ENCODE measurements around the gene BCL2L13. TPM values are rescaled to one million over a fixed set of nuclear protein-coding genes. Genes with fewer than 3 reads are reported as not detected.

BCL2L13 gene
- 27.2 TPM for polyA plus RNA-seq (2013, experiment 1 of 2)
- polyA plus RNA-seq (2013, experiment 2 of 2), result 30.8 TPM

- H3K36me3 ChIP-seq (ENCODE audit: insufficient read depth, low read length), result peaks cover 9% of the 10 kb centered on the region; the same call in 1 of the 2 replicates
- H3K9ac ChIP-seq (ENCODE audit: low read depth, low read length), result peak within 1 kb of the TSS; percentile 96
- peaks cover 7% of the 10 kb centered on the region; the same call in 1 of the 2 replicates for H3K4me1 ChIP-seq (ENCODE audit: insufficient read depth, low read length)
- H3K9me3 ChIP-seq (ENCODE audit: insufficient read depth, low read depth, low read length), result no peaks in the 10 kb centered on the region
- H3K27me3 ChIP-seq (ENCODE audit: insufficient read depth, low read length), result no peaks in the 10 kb centered on the region
- WGBS, result under 1% methylated on average over 70 of the region's 70 CpGs
- peak within 1 kb of the TSS; percentile 95 for H3K27ac ChIP-seq (ENCODE audit: low read depth, low read length)
- H3K4me3 ChIP-seq (ENCODE audit: low read length), result peak within 1 kb of the TSS; percentile 91
Observed at GRCh38 chr22:17638432-17639246, at the start of gene BCL2L13. TSS of gene BCL2L13 (plus strand) at chr22:17638757. CDS start at chr22:17655712, 16,955 bp downstream.

GRCh38 chr22:17589810-17590375 is 48.7 kb upstream of the BCL2L13 start:
- H3K9ac ChIP-seq (ENCODE audit: low read depth, low read length), result no peak overlapping the region
- H3K27ac ChIP-seq (ENCODE audit: low read depth, low read length), result no peak overlapping the region
- WGBS, result 97% methylated on average over 10 of the region's 10 CpGs
- H3K36me3 ChIP-seq (ENCODE audit: insufficient read depth, low read length), result peaks cover 49% of the 10 kb centered on the region
- H3K4me1 ChIP-seq (ENCODE audit: insufficient read depth, low read length), result no peaks in the 10 kb centered on the region
- no peaks in the 10 kb centered on the region for H3K9me3 ChIP-seq (ENCODE audit: insufficient read depth, low read depth, low read length)
- no peak overlapping the region for H3K4me3 ChIP-seq (ENCODE audit: low read length)
- H3K27me3 ChIP-seq (ENCODE audit: insufficient read depth, low read length), result no peaks in the 10 kb centered on the region

- Histone ChIP-seq H3K4me1 (ENCODE audit: insufficient read depth, low read length) (no peaks in the 10 kb centered on the region), H3K27ac (ENCODE audit: low read depth, low read length) (no peak overlapping the region), H3K27me3 (ENCODE audit: insufficient read depth, low read length) (no peaks in the 10 kb centered on the region), H3K4me3 (ENCODE audit: low read length) (no peak overlapping the region), H3K36me3 (ENCODE audit: insufficient read depth, low read length) (peaks cover 55% of the 10 kb centered on the region), H3K9ac (ENCODE audit: low read depth, low read length) (no peak overlapping the region), H3K9me3 (ENCODE audit: insufficient read depth, low read depth, low read length) (no peaks in the 10 kb centered on the region)
- WGBS, result 93% methylated on average over 5 of the region's 5 CpGs
Observed at GRCh38 chr22:17590586-17590985, 48.0 kb upstream of the BCL2L13 start.

- H3K4me1 ChIP-seq (ENCODE audit: insufficient read depth, low read length), result no peaks in the 10 kb centered on the region
- no peaks in the 10 kb centered on the region for H3K9me3 ChIP-seq (ENCODE audit: insufficient read depth, low read depth, low read length)
- H3K4me3 ChIP-seq (ENCODE audit: low read length), result no peak overlapping the region
- no peaks in the 10 kb centered on the region for H3K27me3 ChIP-seq (ENCODE audit: insufficient read depth, low read length)
- no peak overlapping the region for H3K9ac ChIP-seq (ENCODE audit: low read depth, low read length)
- H3K36me3 ChIP-seq (ENCODE audit: insufficient read depth, low read length), result peaks cover 66% of the 10 kb centered on the region
- 88% methylated on average over 5 of the region's 5 CpGs for WGBS
- no peak overlapping the region for H3K27ac ChIP-seq (ENCODE audit: low read depth, low read length)
Observed at GRCh38 chr22:17592201-17592600, 46.4 kb upstream of the BCL2L13 start.

GRCh38 chr22:17596226-17596625 is 42.3 kb upstream of the BCL2L13 start:
- 96% methylated on average over 6 of the region's 6 CpGs for WGBS
- Histone ChIP-seq H3K27ac (ENCODE audit: low read depth, low read length) (no peak overlapping the region), H3K27me3 (ENCODE audit: insufficient read depth, low read length) (no peaks in the 10 kb centered on the region), H3K9ac (ENCODE audit: low read depth, low read length) (no peak overlapping the region), H3K4me1 (ENCODE audit: insufficient read depth, low read length) (no peaks in the 10 kb centered on the region), H3K9me3 (ENCODE audit: insufficient read depth, low read depth, low read length) (no peaks in the 10 kb centered on the region), H3K36me3 (ENCODE audit: insufficient read depth, low read length) (peaks cover 86% of the 10 kb centered on the region), H3K4me3 (ENCODE audit: low read length) (no peak overlapping the region)

- 90% methylated on average over 2 of the region's 2 CpGs for WGBS
- Histone ChIP-seq H3K4me1 (ENCODE audit: insufficient read depth, low read length) (no peaks in the 10 kb centered on the region), H3K27ac (ENCODE audit: low read depth, low read length) (no peak overlapping the region), H3K9ac (ENCODE audit: low read depth, low read length) (no peak overlapping the region), H3K4me3 (ENCODE audit: low read length) (no peak overlapping the region), H3K36me3 (ENCODE audit: insufficient read depth, low read length) (peaks cover 80% of the 10 kb centered on the region), H3K27me3 (ENCODE audit: insufficient read depth, low read length) (no peaks in the 10 kb centered on the region), H3K9me3 (ENCODE audit: insufficient read depth, low read depth, low read length) (no peaks in the 10 kb centered on the region)
Observed at GRCh38 chr22:17597217-17597616, 41.3 kb upstream of the BCL2L13 start.

- Histone ChIP-seq H3K4me1 (ENCODE audit: insufficient read depth, low read length) (no peaks in the 10 kb centered on the region), H3K4me3 (ENCODE audit: low read length) (no peak overlapping the region), H3K9ac (ENCODE audit: low read depth, low read length) (no peak overlapping the region), H3K27me3 (ENCODE audit: insufficient read depth, low read length) (no peaks in the 10 kb centered on the region), H3K9me3 (ENCODE audit: insufficient read depth, low read depth, low read length) (no peaks in the 10 kb centered on the region), H3K36me3 (ENCODE audit: insufficient read depth, low read length) (peaks cover 71% of the 10 kb centered on the region), H3K27ac (ENCODE audit: low read depth, low read length) (no peak overlapping the region)
- 95% methylated on average over 4 of the region's 4 CpGs for WGBS
Observed at GRCh38 chr22:17598318-17598717, 40.2 kb upstream of the BCL2L13 start.

- no peak overlapping the region for H3K4me3 ChIP-seq (ENCODE audit: low read length)
- WGBS, result 96% methylated on average over 3 of the region's 3 CpGs
- H3K9me3 ChIP-seq (ENCODE audit: insufficient read depth, low read depth, low read length), result no peaks in the 10 kb centered on the region
- H3K27me3 ChIP-seq (ENCODE audit: insufficient read depth, low read length), result no peaks in the 10 kb centered on the region
- H3K9ac ChIP-seq (ENCODE audit: low read depth, low read length), result no peak overlapping the region
- H3K36me3 ChIP-seq (ENCODE audit: insufficient read depth, low read length), result peaks cover 63% of the 10 kb centered on the region
- no peak overlapping the region for H3K27ac ChIP-seq (ENCODE audit: low read depth, low read length)
- H3K4me1 ChIP-seq (ENCODE audit: insufficient read depth, low read length), result no peaks in the 10 kb centered on the region
Observed at GRCh38 chr22:17601031-17601430, 37.5 kb upstream of the BCL2L13 start.

- no peaks in the 10 kb centered on the region for H3K4me1 ChIP-seq (ENCODE audit: insufficient read depth, low read length)
- 93% methylated on average over 4 of the region's 4 CpGs for WGBS
- no peak overlapping the region for H3K27ac ChIP-seq (ENCODE audit: low read depth, low read length)
- H3K27me3 ChIP-seq (ENCODE audit: insufficient read depth, low read length), result no peaks in the 10 kb centered on the region
- no peak overlapping the region for H3K4me3 ChIP-seq (ENCODE audit: low read length)
- H3K9ac ChIP-seq (ENCODE audit: low read depth, low read length), result no peak overlapping the region
- H3K9me3 ChIP-seq (ENCODE audit: insufficient read depth, low read depth, low read length), result no peaks in the 10 kb centered on the region
- H3K36me3 ChIP-seq (ENCODE audit: insufficient read depth, low read length), result peaks cover 62% of the 10 kb centered on the region
Observed at GRCh38 chr22:17603668-17604067, 34.9 kb upstream of the BCL2L13 start.

GRCh38 chr22:17606496-17606895 is 32.1 kb upstream of the BCL2L13 start:
- whole genome bisulfite sequencing, result 93% methylated on average over 5 of the region's 5 CpGs
- Histone ChIP-seq H3K4me3 (ENCODE audit: low read length) (no peak overlapping the region), H3K9ac (ENCODE audit: low read depth, low read length) (no peak overlapping the region), H3K27me3 (ENCODE audit: insufficient read depth, low read length) (no peaks in the 10 kb centered on the region), H3K9me3 (ENCODE audit: insufficient read depth, low read depth, low read length) (no peaks in the 10 kb centered on the region), H3K27ac (ENCODE audit: low read depth, low read length) (no peak overlapping the region), H3K4me1 (ENCODE audit: insufficient read depth, low read length) (no peaks in the 10 kb centered on the region), H3K36me3 (ENCODE audit: insufficient read depth, low read length) (peaks cover 60% of the 10 kb centered on the region)

GRCh38 chr22:17607891-17608521 is 30.6 kb upstream of the BCL2L13 start:
- peaks cover 75% of the 10 kb centered on the region for H3K36me3 ChIP-seq (ENCODE audit: insufficient read depth, low read length)
- H3K9ac ChIP-seq (ENCODE audit: low read depth, low read length), result no peak overlapping the region
- WGBS, result 97% methylated on average over 4 of the region's 4 CpGs
- no peak overlapping the region for H3K27ac ChIP-seq (ENCODE audit: low read depth, low read length)
- no peaks in the 10 kb centered on the region for H3K27me3 ChIP-seq (ENCODE audit: insufficient read depth, low read length)
- H3K9me3 ChIP-seq (ENCODE audit: insufficient read depth, low read depth, low read length), result no peaks in the 10 kb centered on the region
- no peaks in the 10 kb centered on the region for H3K4me1 ChIP-seq (ENCODE audit: insufficient read depth, low read length)
- H3K4me3 ChIP-seq (ENCODE audit: low read length), result no peak overlapping the region
